Glutamatergic neuron (in vitro differentiated cells): ENCODE results near the gene POLDIP2. TPM values are rescaled to one million over a fixed set of nuclear protein-coding genes. Genes with fewer than 3 reads are reported as not detected.
A peak's percentile ranks its signal among the peaks of the same experiment; 100 is the strongest.

Experiments used
- DNase-seq: peaks from one replicate; pipeline ENCODE4 v3.0.0; 2022
- H3K27ac Mint-ChIP-seq: one replicate; pipeline ENCODE4 v1.8.0; 2020; ENCODE audit warnings: mild to moderate bottlenecking, mixed read lengths, inconsistent platforms; ENCODE audit not compliant: unreplicated experiment
- H3K27me3 Mint-ChIP-seq: one replicate; pipeline ENCODE4 v1.8.0; 2020; ENCODE audit warnings: mild to moderate bottlenecking, moderate library complexity, mixed read lengths, inconsistent platforms; ENCODE audit not compliant: unreplicated experiment
- H3K36me3 Mint-ChIP-seq: one replicate; pipeline ENCODE4 v1.8.0; 2020; ENCODE audit warnings: mild to moderate bottlenecking, mixed read lengths, inconsistent platforms; ENCODE audit not compliant: unreplicated experiment
- H3K4me1 Mint-ChIP-seq: one replicate; pipeline ENCODE4 v1.8.0; 2020; ENCODE audit warnings: mild to moderate bottlenecking, low read depth, mixed read lengths, inconsistent platforms; ENCODE audit not compliant: unreplicated experiment
- H3K4me3 Mint-ChIP-seq: one replicate; pipeline ENCODE4 v1.8.0; 2020; ENCODE audit warnings: mild to moderate bottlenecking, mixed read lengths, inconsistent platforms; ENCODE audit not compliant: unreplicated experiment
- H3K9me3 Mint-ChIP-seq: one replicate; pipeline ENCODE4 v1.8.0; 2020; ENCODE audit warnings: mild to moderate bottlenecking, moderate library complexity, mixed read lengths, inconsistent platforms; ENCODE audit not compliant: unreplicated experiment
- CTCF ChIP-seq: fragments of 200-600 bp; sonication (generic); IDR thresholded peaks from one replicate; pipeline ENCODE4 v1.5.0; 2021; ENCODE audit not compliant: partially characterized antibody, unreplicated experiment
- total RNA-seq: library from RNA; stranded (reverse); fragmentation: NEBNext Ultra II Directional; extraction: Animal tissue kit (Norgen Biotek cat#: 25700); gene quantifications from one replicate; pipeline ENCODE4 v1.2.1, GENCODE V29; 2021; ENCODE audit not compliant: unreplicated experiment

POLDIP2 gene
- total RNA-seq, 1 donor from 2014 or later: 73.5 TPM

- TF ChIP-seq CTCF: no peak
- no peak overlapping the region for H3K4me3 Mint-ChIP-seq
- H3K4me1 Mint-ChIP-seq: peaks cover 20% of the 10 kb centered on the region
- peaks cover 2% of the 10 kb centered on the region for H3K27me3 Mint-ChIP-seq
- no peaks in the 10 kb centered on the region for H3K36me3 Mint-ChIP-seq
- no peak for DNase-seq
- no peak overlapping the region for H3K27ac Mint-ChIP-seq
- peaks cover 3% of the 10 kb centered on the region for H3K9me3 Mint-ChIP-seq
These were observed 29.0 kb downstream of the POLDIP2 start for GRCh38 chr17:28328325-28328724.

- Mint-ChIP-seq H3K4me1 (peaks cover 25% of the 10 kb centered on the region), H3K9me3 (peaks cover 3% of the 10 kb centered on the region), H3K36me3 (no peaks in the 10 kb centered on the region), H3K27me3 (peaks cover 2% of the 10 kb centered on the region), H3K4me3 (no peak overlapping the region), H3K27ac (peak overlapping the region; percentile 48)
- DNase-seq: no peak
- TF ChIP-seq CTCF: no peak
These were observed 29.6 kb downstream of the POLDIP2 start for GRCh38 chr17:28327709-28328108.

- H3K27me3 Mint-ChIP-seq: peaks cover 2% of the 10 kb centered on the region
- peaks cover 29% of the 10 kb centered on the region for H3K4me1 Mint-ChIP-seq
- DNase-seq: no peak
- no peak overlapping the region for H3K4me3 Mint-ChIP-seq
- H3K36me3 Mint-ChIP-seq: no peaks in the 10 kb centered on the region
- TF ChIP-seq CTCF: no peak
- peaks cover 3% of the 10 kb centered on the region for H3K9me3 Mint-ChIP-seq
- no peak overlapping the region for H3K27ac Mint-ChIP-seq
These were observed 30.2 kb downstream of the POLDIP2 start for GRCh38 chr17:28327031-28327607.

- TF ChIP-seq CTCF: no peak
- Mint-ChIP-seq H3K27ac (peak overlapping the region; percentile 94), H3K9me3 (peaks cover 3% of the 10 kb centered on the region), H3K4me1 (peaks cover 36% of the 10 kb centered on the region), H3K4me3 (peak overlapping the region; percentile 83), H3K27me3 (peaks cover 4% of the 10 kb centered on the region), H3K36me3 (no peaks in the 10 kb centered on the region)
- no peak for DNase-seq
These were observed 31.2 kb downstream of the POLDIP2 start for GRCh38 chr17:28326114-28326513.

GRCh38 chr17:28325211-28325610 is 32.1 kb downstream of the POLDIP2 start:
- peaks cover 40% of the 10 kb centered on the region for H3K4me1 Mint-ChIP-seq
- H3K27ac Mint-ChIP-seq: peak overlapping the region; percentile 94
- peaks cover 3% of the 10 kb centered on the region for H3K9me3 Mint-ChIP-seq
- no peak for TF ChIP-seq CTCF
- H3K27me3 Mint-ChIP-seq: peaks cover 5% of the 10 kb centered on the region
- no peaks in the 10 kb centered on the region for H3K36me3 Mint-ChIP-seq
- peak; percentile 44 for DNase-seq
- peak overlapping the region; percentile 83 for H3K4me3 Mint-ChIP-seq
